Measurements from ENCODE around the gene PDLIM1. TPM values are rescaled to one million over a fixed set of nuclear protein-coding genes. Genes with fewer than 3 reads are reported as not detected.
"Not testable (repeated sequence)": the region's sequence is repeated elsewhere in the genome, so short reads cannot be mapped to it uniquely, and the experiment has no call there.

PDLIM1 gene
- total RNA-seq, 1 donor: 27.5 TPM

- DNase-seq (ENCODE audit: low read depth in 2 of 3, low spot score in 2 of 3): no peak
These were observed 70.3 kb downstream of the PDLIM1 start for GRCh38 chr10:95220539-95220938.

DNA sequence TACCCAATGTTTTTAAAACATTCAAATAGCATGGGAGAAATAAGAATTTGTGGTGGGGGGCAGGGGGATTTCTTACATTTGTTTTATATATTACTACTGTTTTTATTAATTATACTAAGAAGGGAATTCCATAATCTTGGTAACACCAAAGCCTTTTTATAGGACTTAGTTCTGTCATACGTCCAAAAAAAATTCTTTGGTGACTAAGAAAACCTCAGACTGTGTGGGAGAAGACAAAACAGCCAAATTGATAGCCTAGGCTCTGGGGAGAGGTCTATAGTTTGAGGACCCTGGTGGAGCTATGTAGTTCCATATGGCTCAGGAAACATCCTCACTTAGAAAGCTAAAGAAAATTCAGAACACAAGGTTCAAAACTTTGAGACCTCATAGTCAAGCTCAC lies 73.3 kb downstream of the PDLIM1 start:
- DNase-seq (ENCODE audit: low read depth in 2 of 3, low spot score in 2 of 3): no peak

DNA sequence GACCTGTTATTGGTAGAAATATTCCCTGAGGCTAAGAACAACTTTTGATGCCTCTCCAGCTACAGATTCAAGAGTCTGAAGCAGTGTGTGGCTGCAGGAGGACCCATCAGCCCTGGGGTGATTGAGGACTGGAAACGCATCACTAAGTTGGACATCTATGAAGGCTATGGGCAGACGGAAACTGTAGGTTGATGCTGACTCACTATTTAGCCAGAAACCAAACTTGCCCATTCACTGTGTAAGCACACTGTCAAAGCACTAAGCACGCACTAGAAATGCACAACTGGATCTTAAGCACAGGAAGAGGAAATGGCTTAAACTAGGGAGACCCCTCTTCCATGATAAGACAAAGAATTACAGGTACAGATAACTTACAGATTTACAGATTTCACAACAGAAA lies 76.0 kb downstream of the PDLIM1 start:
- DNase-seq (ENCODE audit: low read depth in 2 of 3, low spot score in 2 of 3): peak in 2 of 3 donors; percentile 26 to 27

GRCh38 chr10:95214369-95214768 lies 76.4 kb downstream of the PDLIM1 start:
- DNase-seq (ENCODE audit: low read depth in 2 of 3, low spot score in 2 of 3): peak in 1 of 3 donors; percentile 64

DNA sequence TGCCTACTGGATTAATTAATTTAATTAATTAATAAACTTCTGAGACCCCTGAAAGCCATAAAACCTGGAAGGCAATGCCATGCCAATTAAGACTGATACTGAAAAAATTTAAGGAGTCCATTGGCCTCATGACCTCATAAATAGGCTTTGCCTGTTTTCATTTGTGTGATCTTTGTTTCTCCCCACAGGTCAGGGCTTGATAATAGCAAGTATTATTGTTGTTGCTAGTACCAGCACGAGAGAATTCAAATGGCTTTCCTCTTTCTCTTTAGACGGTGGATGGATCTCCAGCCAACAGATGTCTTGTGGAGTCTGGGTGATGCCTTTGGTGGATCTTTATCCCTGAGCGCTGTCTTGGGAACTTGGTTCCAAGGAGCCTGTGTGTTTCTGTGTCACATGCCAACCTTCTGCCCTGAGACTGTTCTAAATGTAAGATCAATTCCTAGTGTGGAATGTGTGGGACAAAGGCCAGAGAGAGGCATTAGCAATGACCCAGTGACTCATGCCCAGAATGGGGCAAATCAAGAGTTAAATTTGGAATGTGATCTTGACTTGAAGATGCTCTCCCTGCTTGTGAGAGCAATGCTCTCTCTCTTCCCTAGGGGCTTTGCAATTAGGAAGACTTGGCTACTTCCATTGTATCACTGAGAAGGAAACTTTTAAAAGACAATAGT lies 79.1 kb downstream of the PDLIM1 start:
- DNase-seq (ENCODE audit: low read depth in 2 of 3, low spot score in 2 of 3): no peak

GRCh38 chr10:95209509-95210127 lies 81.2 kb downstream of the PDLIM1 start:
- DNase-seq (ENCODE audit: low read depth in 2 of 3, low spot score in 2 of 3): no peak

DNA sequence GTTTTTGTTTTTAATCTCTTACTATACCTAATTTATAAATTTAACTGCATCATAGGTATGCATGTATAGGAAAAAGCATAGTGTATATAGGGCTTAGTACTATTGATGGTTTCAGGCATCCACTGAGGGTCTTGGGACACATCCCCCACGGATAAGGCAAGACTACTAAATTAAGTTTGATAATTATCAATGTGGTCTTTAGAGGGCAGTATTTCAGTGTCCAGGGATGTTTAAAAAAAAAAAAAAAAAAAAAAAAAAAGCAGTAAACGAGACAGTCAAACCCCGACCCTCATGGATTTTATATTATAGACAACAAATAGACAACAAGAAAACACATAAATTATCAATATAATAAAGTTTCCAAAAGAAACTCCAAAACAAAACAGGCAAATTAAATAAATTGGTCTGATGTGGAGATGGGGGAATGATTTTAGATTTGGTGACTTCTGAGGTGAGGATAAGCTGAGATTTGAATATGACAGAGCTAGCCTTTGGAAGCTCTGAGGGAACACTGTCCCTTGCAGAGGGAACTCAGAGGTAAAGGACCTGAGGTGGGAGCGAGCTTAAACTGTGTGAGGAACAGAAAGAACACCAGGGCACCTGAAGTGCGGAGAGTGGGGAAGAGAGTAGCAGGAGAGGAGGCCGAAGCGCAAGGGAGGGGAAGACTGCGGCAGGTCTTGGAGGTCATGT lies 82.0 kb downstream of the PDLIM1 start:
- peak in 1 of 3 donors; percentile 26 for DNase-seq (ENCODE audit: low read depth in 2 of 3, low spot score in 2 of 3)

- not testable (repeated sequence) for DNase-seq (ENCODE audit: low read depth in 2 of 3, low spot score in 2 of 3)
These were observed 87.9 kb downstream of the PDLIM1 start for GRCh38 chr10:95202865-95203264.

- DNase-seq (ENCODE audit: low read depth in 2 of 3, low spot score in 2 of 3): no peak
These were observed 89.1 kb downstream of the PDLIM1 start for GRCh38 chr10:95201736-95202135.

DNA sequence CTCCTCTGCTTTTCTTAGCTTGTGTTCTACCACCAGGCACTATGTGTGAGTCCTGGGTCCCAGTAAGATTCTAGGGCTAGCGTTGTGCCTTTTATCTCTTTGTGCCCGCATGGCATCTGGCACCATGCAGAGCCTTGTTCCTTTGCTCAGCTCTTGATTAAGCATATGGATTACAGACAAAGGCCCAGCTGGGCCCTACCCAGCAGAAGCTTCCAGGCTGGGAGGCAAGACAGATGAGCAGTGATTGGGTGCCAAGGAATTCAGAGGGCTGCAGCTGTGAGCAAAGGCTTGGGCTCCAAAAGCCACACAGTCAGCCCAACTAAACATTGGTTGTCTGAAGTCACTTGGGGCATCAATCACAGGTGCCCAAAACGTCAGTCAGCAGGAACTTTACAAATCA lies 94.8 kb downstream of the PDLIM1 start:
- DNase-seq (ENCODE audit: low read depth in 2 of 3, low spot score in 2 of 3): no peak

DNA sequence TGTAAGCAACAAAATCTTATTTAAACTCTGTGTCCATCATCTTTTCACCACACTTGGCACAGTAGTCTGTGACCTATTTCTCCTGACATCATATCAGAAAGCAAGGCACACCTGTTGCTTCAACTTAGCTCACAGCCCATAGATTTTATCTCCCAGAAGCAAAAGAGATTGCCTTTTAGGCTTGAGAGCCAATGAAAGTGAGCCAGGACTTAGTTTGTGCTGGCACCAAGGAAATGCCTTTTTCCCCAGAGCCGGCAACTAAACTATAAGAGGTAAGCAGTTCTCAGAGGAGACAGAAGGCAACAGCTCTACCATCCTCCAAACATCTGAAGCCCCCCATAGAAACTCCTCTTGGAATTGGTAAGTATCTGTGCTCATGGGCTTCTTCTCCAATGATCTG lies 96.9 kb downstream of the PDLIM1 start, which contains the start of gene ACSM6:
TSS of gene ACSM6 (plus strand) at position 295 of the 400 bp plus-strand sequence. CDS start 248 bp downstream, outside the sequence.
- DNase-seq (ENCODE audit: low read depth in 2 of 3, low spot score in 2 of 3): no peak

GRCh38 chr10:95188593-95188992 lies 102.2 kb downstream of the PDLIM1 start:
- DNase-seq (ENCODE audit: low read depth in 2 of 3, low spot score in 2 of 3): no peak

- DNase-seq (ENCODE audit: low read depth in 2 of 3, low spot score in 2 of 3): no peak
These were observed 103.2 kb downstream of the PDLIM1 start for GRCh38 chr10:95187617-95188016.

Other genes with a start within 250 kb of the PDLIM1 start
- 0.27 TPM for gene CYP2C8, start 221.5 kb downstream of the PDLIM1 start, total RNA-seq
- gene ACSM6, start 96.8 kb downstream of the PDLIM1 start, total RNA-seq: not detected

All from hematopoietic multipotent progenitor cell (in vitro differentiated cells).